SIG-M5 treated with dmso at 0.1 percent for 504 hours (cell line): ENCODE data around the gene HMGCS2.
"Not testable (repeated sequence)": the region's sequence is repeated elsewhere in the genome, so short reads cannot be mapped to it uniquely, and the experiment has no call there.

ENCODE experiments used
- DNase-seq: peaks from one replicate; lab custom pipeline; 2025; ENCODE audit not compliant: unreplicated experiment; lab: John Stamatoyannopoulos, UW

HMGCS2 gene

GRCh38 chr1:119790451-119791198, 21.9 kb upstream of the HMGCS2 start:
- DNase-seq = no peak

- peak; percentile 88 for DNase-seq
Observed at GRCh38 chr1:119787776-119788175, 19.1 kb upstream of the HMGCS2 start.

- DNase-seq = peak; percentile 66
Observed at GRCh38 chr1:119786473-119787050, 17.9 kb upstream of the HMGCS2 start.

GRCh38 chr1:119786046-119786445, 17.3 kb upstream of the HMGCS2 start:
- not testable (repeated sequence) for DNase-seq

- DNase-seq = peak; percentile 68
Observed at GRCh38 chr1:119784191-119784781, 15.6 kb upstream of the HMGCS2 start.

- peak; percentile 62 for DNase-seq
Observed at GRCh38 chr1:119783354-119784185, 14.9 kb upstream of the HMGCS2 start.

GRCh38 chr1:119782631-119783325, 14.1 kb upstream of the HMGCS2 start:
- no peak for DNase-seq

GRCh38 chr1:119781434-119782210, 12.9 kb upstream of the HMGCS2 start:
- DNase-seq = no peak

- peak; percentile 50 for DNase-seq
Observed at GRCh38 chr1:119779869-119780356, 11.2 kb upstream of the HMGCS2 start.

- DNase-seq = no peak
Observed at GRCh38 chr1:119778886-119779560, 10.3 kb upstream of the HMGCS2 start.

GRCh38 chr1:119778359-119778758, 9.7 kb upstream of the HMGCS2 start:
- no peak for DNase-seq

- DNase-seq = no peak
Observed at GRCh38 chr1:119774746-119775490, 6.2 kb upstream of the HMGCS2 start.

- no peak for DNase-seq
Observed at GRCh38 chr1:119773711-119774241, 5.1 kb upstream of the HMGCS2 start.

GRCh38 chr1:119772298-119772697, 3.6 kb upstream of the HMGCS2 start:
- DNase-seq = no peak

- no peak for DNase-seq
Observed at GRCh38 chr1:119771770-119772169, 3.1 kb upstream of the HMGCS2 start.

GRCh38 chr1:119771016-119771415, 2.3 kb upstream of the HMGCS2 start:
- DNase-seq = no peak

- no peak for DNase-seq
Observed at GRCh38 chr1:119767486-119767885, 1.2 kb downstream of the HMGCS2 start.

- no peak for DNase-seq
Observed at GRCh38 chr1:119766374-119766794, 2.3 kb downstream of the HMGCS2 start.
